Mesothelial cell of epicardium (in vitro differentiated cells): ENCODE measurements around the gene AOPEP. TPM values are rescaled to one million over a fixed set of nuclear protein-coding genes. Genes with fewer than 3 reads are reported as not detected.

Source experiments
- DNase-seq, 2 experiments: peaks; one replicate each; pipeline ENCODE4 v3.0.0; 2021; ENCODE audit warnings: low spot score in 2 of 2; ENCODE audit not compliant: unreplicated experiment in 2 of 2
- H3K27ac Mint-ChIP-seq: 2 replicates; pipeline ENCODE4 v1.8.0; 2021; ENCODE audit warnings: mixed read lengths
- H3K27me3 Mint-ChIP-seq: 2 replicates; pipeline ENCODE4 v1.8.0; 2021; ENCODE audit warnings: low read depth, mixed read lengths
- H3K36me3 Mint-ChIP-seq: 2 replicates; pipeline ENCODE4 v1.8.0; 2021; ENCODE audit warnings: mixed read lengths
- H3K4me1 Mint-ChIP-seq: 2 replicates; pipeline ENCODE4 v1.8.0; 2021; ENCODE audit warnings: mixed read lengths
- H3K4me3 Mint-ChIP-seq: 2 replicates; pipeline ENCODE4 v1.8.0; 2021; ENCODE audit warnings: mild to moderate bottlenecking, moderate library complexity, mixed read lengths
- H3K9me3 Mint-ChIP-seq: 2 replicates; pipeline ENCODE4 v1.8.0; 2021; ENCODE audit warnings: mixed read lengths
- total RNA-seq: library from RNA; stranded (reverse); gene quantifications from 3 replicates; pipeline ENCODE4 v1.2.1, GENCODE V29; 2021
- TF ChIP-seq, protein P1 (sequence below): fragments of 200-600 bp; sonication (generic); IDR thresholded peaks from one replicate; pipeline ENCODE4 v1.5.0; 2021; ENCODE audit warnings: antibody characterized with exemption; ENCODE audit not compliant: unreplicated experiment

AOPEP gene
- total RNA-seq, 1 donor from 2014 or later, result 63.0 TPM

DNA sequence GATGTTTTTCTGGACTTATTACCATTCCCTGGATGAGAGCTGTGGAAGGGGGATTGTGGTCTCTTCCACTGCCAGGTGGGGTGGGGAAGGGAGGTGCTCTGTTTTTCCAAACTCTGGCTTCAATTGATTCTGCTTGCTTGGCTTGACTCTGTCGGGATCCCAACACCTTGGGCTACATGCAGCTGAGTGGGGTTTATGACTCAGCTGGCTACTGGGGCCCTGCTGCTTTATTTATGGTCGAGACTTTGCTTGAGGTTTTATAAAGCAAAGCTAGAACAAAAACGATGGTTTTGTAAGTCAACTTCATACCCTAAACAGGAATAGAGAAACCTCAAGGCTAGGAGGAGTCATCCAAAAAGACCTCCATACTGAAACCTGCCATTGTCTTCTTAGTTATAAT lies 76.3 kb downstream of the AOPEP start:
- H3K9me3 Mint-ChIP-seq, result no peaks in the 10 kb centered on the region
- H3K27me3 Mint-ChIP-seq, result no peaks in the 10 kb centered on the region
- no peak overlapping the region for H3K4me3 Mint-ChIP-seq
- no peak for DNase-seq
- peaks cover 80% of the 10 kb centered on the region for H3K4me1 Mint-ChIP-seq
- peak overlapping the region; percentile 92 for H3K27ac Mint-ChIP-seq
- TF ChIP-seq, protein P1, sequence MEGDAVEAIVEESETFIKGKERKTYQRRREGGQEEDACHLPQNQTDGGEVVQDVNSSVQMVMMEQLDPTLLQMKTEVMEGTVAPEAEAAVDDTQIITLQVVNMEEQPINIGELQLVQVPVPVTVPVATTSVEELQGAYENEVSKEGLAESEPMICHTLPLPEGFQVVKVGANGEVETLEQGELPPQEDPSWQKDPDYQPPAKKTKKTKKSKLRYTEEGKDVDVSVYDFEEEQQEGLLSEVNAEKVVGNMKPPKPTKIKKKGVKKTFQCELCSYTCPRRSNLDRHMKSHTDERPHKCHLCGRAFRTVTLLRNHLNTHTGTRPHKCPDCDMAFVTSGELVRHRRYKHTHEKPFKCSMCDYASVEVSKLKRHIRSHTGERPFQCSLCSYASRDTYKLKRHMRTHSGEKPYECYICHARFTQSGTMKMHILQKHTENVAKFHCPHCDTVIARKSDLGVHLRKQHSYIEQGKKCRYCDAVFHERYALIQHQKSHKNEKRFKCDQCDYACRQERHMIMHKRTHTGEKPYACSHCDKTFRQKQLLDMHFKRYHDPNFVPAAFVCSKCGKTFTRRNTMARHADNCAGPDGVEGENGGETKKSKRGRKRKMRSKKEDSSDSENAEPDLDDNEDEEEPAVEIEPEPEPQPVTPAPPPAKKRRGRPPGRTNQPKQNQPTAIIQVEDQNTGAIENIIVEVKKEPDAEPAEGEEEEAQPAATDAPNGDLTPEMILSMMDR, result no peak
- peaks cover 2% of the 10 kb centered on the region for H3K36me3 Mint-ChIP-seq

DNA sequence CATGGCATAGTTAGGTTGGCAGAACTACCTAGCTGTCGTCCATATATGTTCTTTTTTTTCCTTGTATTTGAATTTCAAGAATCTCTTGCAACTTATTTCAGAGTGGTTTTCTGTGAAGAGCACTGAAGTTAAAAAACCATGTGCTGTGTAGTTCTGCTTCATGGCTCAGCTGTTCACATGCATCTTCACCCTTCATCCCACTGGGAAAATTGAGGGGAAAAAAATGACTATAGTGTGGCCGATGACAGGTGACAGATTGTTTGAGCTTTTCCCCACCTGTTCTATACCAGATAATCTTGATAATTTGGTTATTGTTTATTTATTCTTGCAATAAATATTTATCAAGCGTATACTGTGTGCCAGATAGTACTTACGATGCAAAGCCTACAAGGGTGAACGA lies 77.8 kb downstream of the AOPEP start:
- Mint-ChIP-seq H3K27ac (peak overlapping the region; percentile 60), H3K4me3 (no peak overlapping the region), H3K4me1 (peaks cover 73% of the 10 kb centered on the region), H3K27me3 (no peaks in the 10 kb centered on the region), H3K36me3 (peaks cover 2% of the 10 kb centered on the region), H3K9me3 (no peaks in the 10 kb centered on the region)
- no peak for DNase-seq
- TF ChIP-seq, protein P1, result no peak

DNA sequence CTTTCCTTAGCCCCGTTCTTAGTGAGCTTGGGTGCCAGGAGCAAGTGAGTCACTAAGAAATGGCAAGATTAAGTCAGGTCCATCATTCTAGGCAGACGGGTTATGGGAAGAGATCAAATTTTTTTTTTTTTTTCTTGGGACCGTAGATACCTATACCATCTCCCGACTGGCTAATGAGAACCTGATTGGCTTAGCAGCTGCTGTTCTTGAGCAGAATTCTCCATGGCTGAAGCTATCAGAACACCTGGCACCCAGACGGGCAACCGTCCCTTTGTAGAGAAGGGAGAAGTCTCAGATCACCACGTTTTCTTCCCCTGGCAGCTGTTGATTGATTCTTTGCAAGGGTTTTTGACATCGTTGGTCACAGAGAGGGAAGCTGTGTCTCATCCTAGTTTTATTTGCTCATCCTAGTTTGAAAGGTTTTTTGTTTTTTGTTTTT lies 78.6 kb downstream of the AOPEP start:
- Mint-ChIP-seq H3K27ac (peak overlapping the region; percentile 92), H3K4me3 (no peak overlapping the region), H3K27me3 (no peaks in the 10 kb centered on the region), H3K9me3 (no peaks in the 10 kb centered on the region), H3K36me3 (peaks cover 4% of the 10 kb centered on the region), H3K4me1 (peaks cover 70% of the 10 kb centered on the region)
- DNase-seq, result no peak
- TF ChIP-seq, protein P1, result no peak

DNA sequence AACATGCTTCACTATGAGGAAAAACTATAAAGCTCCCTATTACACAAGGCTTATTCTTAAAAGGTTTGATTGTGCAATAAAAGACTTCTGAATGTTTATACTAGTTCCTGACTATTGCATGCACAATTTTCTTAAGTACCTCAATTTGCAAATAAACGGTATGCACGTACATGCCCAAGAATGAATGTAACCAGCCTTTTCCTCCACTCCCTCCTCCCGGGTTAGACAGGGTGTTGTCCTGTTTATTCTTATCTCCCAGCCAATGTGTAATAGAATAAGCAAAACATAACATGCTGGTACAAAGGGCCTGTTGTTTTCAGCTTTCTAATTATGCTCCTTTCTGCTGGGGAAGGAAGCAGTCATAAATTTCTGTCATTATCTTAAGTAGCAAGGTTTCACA lies 79.1 kb downstream of the AOPEP start:
- no peak for DNase-seq
- peaks cover 64% of the 10 kb centered on the region for H3K4me1 Mint-ChIP-seq
- H3K4me3 Mint-ChIP-seq, result no peak overlapping the region

DNA sequence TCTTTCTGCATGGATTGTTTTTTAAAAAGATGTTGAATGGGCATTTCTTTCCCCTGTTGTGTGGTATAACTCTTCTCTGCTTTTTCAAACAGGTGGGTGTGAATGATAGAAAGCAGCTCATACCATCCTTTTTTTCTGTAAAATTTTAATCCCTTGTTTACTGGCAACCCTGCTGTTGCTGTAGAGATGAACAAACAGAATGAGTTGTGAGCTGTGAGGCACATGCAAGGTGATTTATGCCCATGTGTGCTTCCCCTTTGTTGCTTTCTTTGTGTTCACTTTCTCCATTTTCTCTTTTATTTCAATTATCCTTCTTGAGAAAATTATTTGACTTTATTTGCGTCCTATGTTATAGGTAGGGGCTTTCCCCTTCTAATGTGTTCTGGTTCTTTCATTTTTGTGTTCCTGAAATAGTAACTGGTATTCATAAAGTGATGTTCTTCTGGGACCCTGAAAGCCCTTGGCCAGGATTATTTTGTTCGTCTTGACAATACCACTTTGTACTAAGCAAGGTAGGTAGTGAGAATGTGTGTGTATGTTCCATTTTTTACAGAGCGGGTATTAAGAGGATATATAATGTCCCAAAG lies 79.9 kb downstream of the AOPEP start:
- no peaks in the 10 kb centered on the region for H3K9me3 Mint-ChIP-seq
- peaks cover 56% of the 10 kb centered on the region for H3K4me1 Mint-ChIP-seq
- no peak for DNase-seq
- peaks cover 4% of the 10 kb centered on the region for H3K36me3 Mint-ChIP-seq
- TF ChIP-seq, protein P1, result no peak
- H3K4me3 Mint-ChIP-seq, result no peak overlapping the region
- no peaks in the 10 kb centered on the region for H3K27me3 Mint-ChIP-seq
- peak overlapping the region; percentile 92 for H3K27ac Mint-ChIP-seq

More for the DNA sequence above, 79.1 kb downstream of the AOPEP start:
- H3K9me3 Mint-ChIP-seq, result no peaks in the 10 kb centered on the region
- TF ChIP-seq, protein P1, result no peak
- H3K27me3 Mint-ChIP-seq, result no peaks in the 10 kb centered on the region
- peak overlapping the region; percentile 92 for H3K27ac Mint-ChIP-seq
- H3K36me3 Mint-ChIP-seq, result peaks cover 4% of the 10 kb centered on the region
